HG03457 (cell line): Measurements from ENCODE around the gene OR2A1.
"Not testable (repeated sequence)": the region's sequence is repeated elsewhere in the genome, so short reads cannot be mapped to it uniquely, and the experiment has no call there.

Experiments used
- ATAC-seq: cut with Tn5 transposase; IDR thresholded peaks from one replicate; pipeline ENCODE4 v1.9.1; 2021; ENCODE audit warnings: moderate number of reproducible peaks; ENCODE audit not compliant: unreplicated experiment

The OR2A1 gene

GRCh38 chr7:144311872-144312469, at the start of gene OR2A1:
Gene OR2A1, plus strand, starts transcription at chr7:144312419. Its CDS starts 5,706 bp downstream, at chr7:144318125.
- ATAC-seq = not testable (repeated sequence)

- ATAC-seq = not testable (repeated sequence)
Measured at GRCh38 chr7:144264692-144265091, 47.5 kb upstream of the OR2A1 start, which contains the start of gene OR2A7. Gene OR2A7, minus strand, starts transcription at chr7:144264792. Its CDS starts 5,164 bp downstream, at chr7:144259628.

GRCh38 chr7:144269188-144269587, 43.0 kb upstream of the OR2A1 start, which contains the start of gene CTAGE8:
Gene CTAGE8, minus strand, starts transcription at chr7:144269288. Its CDS starts 38 bp downstream, at chr7:144269250.
- not testable (repeated sequence) for ATAC-seq

- ATAC-seq = not testable (repeated sequence)
Measured at GRCh38 chr7:144275281-144275680, 36.9 kb upstream of the OR2A1 start.

GRCh38 chr7:144280010-144280409, 32.2 kb upstream of the OR2A1 start:
- ATAC-seq = not testable (repeated sequence)

- ATAC-seq = not testable (repeated sequence)
Measured at GRCh38 chr7:144281981-144282380, 30.2 kb upstream of the OR2A1 start.

- ATAC-seq = not testable (repeated sequence)
Measured at GRCh38 chr7:144282490-144282889, 29.7 kb upstream of the OR2A1 start.

- ATAC-seq = not testable (repeated sequence)
Measured at GRCh38 chr7:144283716-144284115, 28.5 kb upstream of the OR2A1 start.

- ATAC-seq = not testable (repeated sequence)
Measured at GRCh38 chr7:144287171-144287784, 24.9 kb upstream of the OR2A1 start.

- not testable (repeated sequence) for ATAC-seq
Measured at GRCh38 chr7:144291607-144292006, 20.6 kb upstream of the OR2A1 start.

- not testable (repeated sequence) for ATAC-seq
Measured at GRCh38 chr7:144292384-144293161, 19.6 kb upstream of the OR2A1 start.

GRCh38 chr7:144293794-144294499, 18.3 kb upstream of the OR2A1 start:
- ATAC-seq = peak; percentile 75

- ATAC-seq = not testable (repeated sequence)
Measured at GRCh38 chr7:144302578-144303303, 9.5 kb upstream of the OR2A1 start.

GRCh38 chr7:144303607-144304006, 8.6 kb upstream of the OR2A1 start:
- not testable (repeated sequence) for ATAC-seq

GRCh38 chr7:144305156-144305555, 7.1 kb upstream of the OR2A1 start:
- not testable (repeated sequence) for ATAC-seq

GRCh38 chr7:144309702-144310101, 2.5 kb upstream of the OR2A1 start:
- ATAC-seq = not testable (repeated sequence)

GRCh38 chr7:144311218-144311617, 1.0 kb upstream of the OR2A1 start:
- ATAC-seq = not testable (repeated sequence)

GRCh38 chr7:144317537-144317936, 5.3 kb downstream of the OR2A1 start:
- not testable (repeated sequence) for ATAC-seq

GRCh38 chr7:144319547-144319946, 7.3 kb downstream of the OR2A1 start:
- ATAC-seq = not testable (repeated sequence)

GRCh38 chr7:144321677-144322206, 9.5 kb downstream of the OR2A1 start:
- ATAC-seq = not testable (repeated sequence)
